ENCODE results near the gene AIFM3. TPM values are rescaled to one million over a fixed set of nuclear protein-coding genes. Genes with fewer than 3 reads are reported as not detected.

Gene AIFM3
- total RNA-seq, 1 donor from 2014 or later: 0.99 TPM

- H3K4me3 Mint-ChIP-seq (ENCODE audit: unreplicated experiment): no peak overlapping the region
- no peaks in the 10 kb centered on the region for H3K36me3 Mint-ChIP-seq (ENCODE audit: unreplicated experiment)
- TF ChIP-seq, protein P1, sequence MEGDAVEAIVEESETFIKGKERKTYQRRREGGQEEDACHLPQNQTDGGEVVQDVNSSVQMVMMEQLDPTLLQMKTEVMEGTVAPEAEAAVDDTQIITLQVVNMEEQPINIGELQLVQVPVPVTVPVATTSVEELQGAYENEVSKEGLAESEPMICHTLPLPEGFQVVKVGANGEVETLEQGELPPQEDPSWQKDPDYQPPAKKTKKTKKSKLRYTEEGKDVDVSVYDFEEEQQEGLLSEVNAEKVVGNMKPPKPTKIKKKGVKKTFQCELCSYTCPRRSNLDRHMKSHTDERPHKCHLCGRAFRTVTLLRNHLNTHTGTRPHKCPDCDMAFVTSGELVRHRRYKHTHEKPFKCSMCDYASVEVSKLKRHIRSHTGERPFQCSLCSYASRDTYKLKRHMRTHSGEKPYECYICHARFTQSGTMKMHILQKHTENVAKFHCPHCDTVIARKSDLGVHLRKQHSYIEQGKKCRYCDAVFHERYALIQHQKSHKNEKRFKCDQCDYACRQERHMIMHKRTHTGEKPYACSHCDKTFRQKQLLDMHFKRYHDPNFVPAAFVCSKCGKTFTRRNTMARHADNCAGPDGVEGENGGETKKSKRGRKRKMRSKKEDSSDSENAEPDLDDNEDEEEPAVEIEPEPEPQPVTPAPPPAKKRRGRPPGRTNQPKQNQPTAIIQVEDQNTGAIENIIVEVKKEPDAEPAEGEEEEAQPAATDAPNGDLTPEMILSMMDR (IDR thresholded peaks at IDR 0.05): no peak
- no peak for DNase-seq (ENCODE audit: extremely low spot score, unreplicated experiment)
- no peak overlapping the region for H3K27ac Mint-ChIP-seq (ENCODE audit: unreplicated experiment)
- no peaks in the 10 kb centered on the region for H3K27me3 Mint-ChIP-seq (ENCODE audit: unreplicated experiment)
- peaks cover 7% of the 10 kb centered on the region for H3K9me3 Mint-ChIP-seq (ENCODE audit: unreplicated experiment)
- peaks cover 30% of the 10 kb centered on the region for H3K4me1 Mint-ChIP-seq (ENCODE audit: unreplicated experiment)
Measured at GRCh38 chr22:20975541-20976290, 8.7 kb downstream of the AIFM3 start.

GRCh38 chr22:20976291-20976877 is 9.3 kb downstream of the AIFM3 start:
- Mint-ChIP-seq H3K4me3 (ENCODE audit: unreplicated experiment) (no peak overlapping the region), H3K9me3 (ENCODE audit: unreplicated experiment) (peaks cover 7% of the 10 kb centered on the region), H3K36me3 (ENCODE audit: unreplicated experiment) (no peaks in the 10 kb centered on the region), H3K27ac (ENCODE audit: unreplicated experiment) (no peak overlapping the region), H3K27me3 (ENCODE audit: unreplicated experiment) (no peaks in the 10 kb centered on the region), H3K4me1 (ENCODE audit: unreplicated experiment) (peaks cover 27% of the 10 kb centered on the region)
- TF ChIP-seq, protein P1 (IDR thresholded peaks at IDR 0.05): no peak
- no peak for DNase-seq (ENCODE audit: extremely low spot score, unreplicated experiment)

DNA sequence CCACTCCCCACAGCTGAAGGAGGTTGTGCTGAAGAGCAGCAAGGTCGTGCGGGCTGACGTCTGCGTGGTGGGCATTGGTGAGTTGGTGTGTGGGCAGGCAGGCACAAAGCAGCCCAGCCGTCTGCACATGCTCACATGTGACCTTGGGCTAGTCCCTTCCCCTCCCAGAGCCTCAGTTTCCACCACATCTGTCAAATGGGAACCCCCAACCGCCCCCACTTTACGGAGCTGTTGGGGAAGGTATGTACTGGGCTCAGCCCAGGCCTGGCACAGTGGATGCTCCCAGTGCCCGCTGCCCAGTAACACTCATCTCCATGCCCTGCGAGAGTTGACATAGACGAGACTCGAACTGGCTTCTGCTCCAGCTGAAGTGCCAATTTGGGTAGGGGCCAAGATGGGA is 10.0 kb downstream of the AIFM3 start:
- Mint-ChIP-seq H3K4me1 (ENCODE audit: unreplicated experiment) (peaks cover 25% of the 10 kb centered on the region), H3K27me3 (ENCODE audit: unreplicated experiment) (no peaks in the 10 kb centered on the region), H3K36me3 (ENCODE audit: unreplicated experiment) (no peaks in the 10 kb centered on the region), H3K27ac (ENCODE audit: unreplicated experiment) (no peak overlapping the region), H3K9me3 (ENCODE audit: unreplicated experiment) (peaks cover 7% of the 10 kb centered on the region), H3K4me3 (ENCODE audit: unreplicated experiment) (no peak overlapping the region)
- no peak for DNase-seq (ENCODE audit: extremely low spot score, unreplicated experiment)
- TF ChIP-seq, protein P1 (IDR thresholded peaks at IDR 0.05): no peak

DNA sequence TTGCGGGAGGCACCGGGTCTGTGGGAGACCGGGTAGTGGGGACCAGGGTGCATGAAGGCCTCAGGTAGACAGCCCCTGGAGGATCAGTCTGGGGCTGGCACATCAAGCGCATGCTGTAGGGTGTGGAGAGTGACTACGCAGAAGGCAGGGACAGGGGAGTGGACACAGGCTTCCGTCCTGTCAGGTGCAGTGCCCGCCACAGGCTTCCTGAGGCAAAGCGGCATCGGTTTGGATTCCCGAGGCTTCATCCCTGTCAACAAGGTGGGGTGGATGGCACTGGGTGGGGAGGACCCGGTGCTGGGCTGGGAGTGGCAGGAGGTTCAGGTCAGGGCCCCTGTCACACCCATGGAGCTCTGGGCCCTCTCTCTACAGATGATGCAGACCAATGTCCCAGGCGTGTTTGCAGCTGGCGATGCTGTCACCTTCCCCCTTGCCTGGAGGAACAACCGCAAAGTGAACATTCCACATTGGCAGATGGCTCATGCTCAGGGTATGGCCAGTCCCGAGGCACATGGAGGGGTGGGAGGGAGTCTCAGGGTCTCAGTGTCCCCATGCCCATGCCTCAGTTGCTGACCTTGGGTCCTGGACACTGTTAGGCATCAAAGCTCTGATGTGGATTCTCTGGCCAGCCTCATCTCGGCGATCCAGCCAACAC is 10.6 kb downstream of the AIFM3 start:
- peaks cover 7% of the 10 kb centered on the region for H3K9me3 Mint-ChIP-seq (ENCODE audit: unreplicated experiment)
- no peaks in the 10 kb centered on the region for H3K36me3 Mint-ChIP-seq (ENCODE audit: unreplicated experiment)
- TF ChIP-seq, protein P1 (IDR thresholded peaks at IDR 0.05): no peak
- H3K27ac Mint-ChIP-seq (ENCODE audit: unreplicated experiment): no peak overlapping the region
- H3K4me1 Mint-ChIP-seq (ENCODE audit: unreplicated experiment): peaks cover 21% of the 10 kb centered on the region
- no peak for DNase-seq (ENCODE audit: extremely low spot score, unreplicated experiment)
- no peaks in the 10 kb centered on the region for H3K27me3 Mint-ChIP-seq (ENCODE audit: unreplicated experiment)
- no peak overlapping the region for H3K4me3 Mint-ChIP-seq (ENCODE audit: unreplicated experiment)

GRCh38 chr22:20978419-20978818 is 11.4 kb downstream of the AIFM3 start:
- TF ChIP-seq, protein P1 (IDR thresholded peaks at IDR 0.05): no peak
- Mint-ChIP-seq H3K9me3 (ENCODE audit: unreplicated experiment) (peaks cover 7% of the 10 kb centered on the region), H3K4me3 (ENCODE audit: unreplicated experiment) (no peak overlapping the region), H3K4me1 (ENCODE audit: unreplicated experiment) (peaks cover 23% of the 10 kb centered on the region), H3K27ac (ENCODE audit: unreplicated experiment) (no peak overlapping the region), H3K27me3 (ENCODE audit: unreplicated experiment) (no peaks in the 10 kb centered on the region), H3K36me3 (ENCODE audit: unreplicated experiment) (no peaks in the 10 kb centered on the region)
- DNase-seq (ENCODE audit: extremely low spot score, unreplicated experiment): no peak

Measured in osteocyte (in vitro differentiated cells).